ENCODE measurements around the gene UBA1. TPM values are rescaled to one million over a fixed set of nuclear protein-coding genes. Genes with fewer than 3 reads are reported as not detected.

The UBA1 gene
- total and polyA plus RNA-seq, 2 of the 13 experiments (the other 11 are each of a cell fraction or from before 2014, with no cell fraction given): 93.3 to 129 TPM

DNA sequence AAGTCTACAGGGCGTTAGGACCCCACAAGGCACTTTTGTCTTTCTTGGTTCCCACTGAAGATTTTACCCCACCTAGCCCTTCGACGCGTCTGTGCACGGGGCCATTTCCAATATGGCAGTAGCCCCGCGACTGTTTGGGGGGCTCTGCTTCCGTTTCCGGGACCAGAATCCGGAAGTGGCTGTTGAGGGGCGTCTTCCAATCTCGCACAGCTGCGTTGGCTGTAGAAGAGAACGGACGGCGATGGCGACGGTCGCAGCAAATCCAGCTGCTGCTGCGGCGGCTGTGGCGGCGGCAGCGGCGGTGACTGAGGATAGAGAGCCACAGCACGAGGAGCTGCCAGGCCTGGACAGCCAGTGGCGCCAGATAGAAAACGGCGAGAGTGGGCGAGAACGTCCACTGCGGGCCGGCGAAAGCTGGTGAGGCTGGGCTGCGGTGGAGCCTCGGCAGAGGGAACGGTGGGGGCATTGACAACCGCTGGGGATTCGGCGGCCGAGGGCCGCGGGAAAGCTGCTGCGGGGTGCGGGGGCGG, 39.2 kb downstream of the UBA1 start, which contains the start of gene USP11 (continued):
- TF ChIP-seq, protein P1, sequence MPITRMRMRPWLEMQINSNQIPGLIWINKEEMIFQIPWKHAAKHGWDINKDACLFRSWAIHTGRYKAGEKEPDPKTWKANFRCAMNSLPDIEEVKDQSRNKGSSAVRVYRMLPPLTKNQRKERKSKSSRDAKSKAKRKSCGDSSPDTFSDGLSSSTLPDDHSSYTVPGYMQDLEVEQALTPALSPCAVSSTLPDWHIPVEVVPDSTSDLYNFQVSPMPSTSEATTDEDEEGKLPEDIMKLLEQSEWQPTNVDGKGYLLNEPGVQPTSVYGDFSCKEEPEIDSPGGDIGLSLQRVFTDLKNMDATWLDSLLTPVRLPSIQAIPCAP (CRISPR knock-in tag; IDR thresholded peaks at IDR 0.05; ENCODE audit: low read depth): no peak
- TF ChIP-seq, protein P2, sequence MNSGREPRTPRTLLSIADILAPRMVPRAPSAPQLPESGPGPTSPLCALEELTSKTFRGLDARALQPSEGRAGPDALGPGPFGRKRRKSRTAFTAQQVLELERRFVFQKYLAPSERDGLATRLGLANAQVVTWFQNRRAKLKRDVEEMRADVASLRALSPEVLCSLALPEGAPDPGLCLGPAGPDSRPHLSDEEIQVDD (CRISPR knock-in tag; IDR thresholded peaks at IDR 0.05; ENCODE audit: borderline replicate concordance): no peak
- TF ChIP-seq ZNF652 (CRISPR knock-in tag; IDR thresholded peaks at IDR 0.05; ENCODE audit: borderline replicate concordance, low read depth) (no peak), GABPB1 (CRISPR knock-in tag; IDR thresholded peaks at IDR 0.05) (peak; percentile 91), DR1 (CRISPR knock-in tag; IDR thresholded peaks at IDR 0.05) (no peak), ZNF777 (CRISPR knock-in tag; IDR thresholded peaks at IDR 0.05) (peak; percentile 40; the same call in 1 of the 2 replicates), ZNF746 (CRISPR knock-in tag; IDR thresholded peaks at IDR 0.05) (no peak), NONO (IDR thresholded peaks at IDR 0.05) (no peak), NONO (CRISPR knock-in tag; conservative IDR thresholded peaks at IDR 0.05) (0 out of 2 replicates have a peak, but pooled peaks have one; percentile 28), POLR2AphosphoS5 (IDR thresholded peaks at IDR 0.05; ENCODE audit: low read depth, low read length) (peak; percentile 77), SNAPC2 (CRISPR knock-in tag; IDR thresholded peaks at IDR 0.05) (no peak), ZNF724P (CRISPR knock-in tag; IDR thresholded peaks at IDR 0.05; ENCODE audit: borderline replicate concordance) (no peak), SIN3A (IDR thresholded peaks at IDR 0.05; ENCODE audit: borderline replicate concordance, low read depth, low read length) (peak; percentile 36; the same call in 1 of the 2 replicates), DZIP1 (CRISPR knock-in tag; IDR thresholded peaks at IDR 0.05) (no peak), TRIM22 (IDR thresholded peaks at IDR 0.05) (no peak), PHF21A (CRISPR knock-in tag; IDR thresholded peaks at IDR 0.05) (peak; percentile 50; the same call in 1 of the 2 replicates), RFXAP (CRISPR knock-in tag; IDR thresholded peaks at IDR 0.05; ENCODE audit: borderline replicate concordance) (peak; percentile 38; the same call in 1 of the 2 replicates), NR2F1 (CRISPR knock-in tag; IDR thresholded peaks at IDR 0.05) (no peak), ESRRA (CRISPR knock-in tag; IDR thresholded peaks at IDR 0.05; ENCODE audit: low read depth) (no peak), ETV5 (CRISPR knock-in tag; IDR thresholded peaks at IDR 0.05; ENCODE audit: borderline replicate concordance) (peak; percentile 69; the same call in 1 of the 2 replicates), ZBTB2 (CRISPR knock-in tag; IDR thresholded peaks at IDR 0.05; ENCODE audit: low read depth) (no peak)
- TF ChIP-seq, protein P3, sequence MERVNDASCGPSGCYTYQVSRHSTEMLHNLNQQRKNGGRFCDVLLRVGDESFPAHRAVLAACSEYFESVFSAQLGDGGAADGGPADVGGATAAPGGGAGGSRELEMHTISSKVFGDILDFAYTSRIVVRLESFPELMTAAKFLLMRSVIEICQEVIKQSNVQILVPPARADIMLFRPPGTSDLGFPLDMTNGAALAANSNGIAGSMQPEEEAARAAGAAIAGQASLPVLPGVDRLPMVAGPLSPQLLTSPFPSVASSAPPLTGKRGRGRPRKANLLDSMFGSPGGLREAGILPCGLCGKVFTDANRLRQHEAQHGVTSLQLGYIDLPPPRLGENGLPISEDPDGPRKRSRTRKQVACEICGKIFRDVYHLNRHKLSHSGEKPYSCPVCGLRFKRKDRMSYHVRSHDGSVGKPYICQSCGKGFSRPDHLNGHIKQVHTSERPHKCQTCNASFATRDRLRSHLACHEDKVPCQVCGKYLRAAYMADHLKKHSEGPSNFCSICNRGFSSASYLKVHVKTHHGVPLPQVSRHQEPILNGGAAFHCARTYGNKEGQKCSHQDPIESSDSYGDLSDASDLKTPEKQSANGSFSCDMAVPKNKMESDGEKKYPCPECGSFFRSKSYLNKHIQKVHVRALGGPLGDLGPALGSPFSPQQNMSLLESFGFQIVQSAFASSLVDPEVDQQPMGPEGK (CRISPR knock-in tag; IDR thresholded peaks at IDR 0.05): 0 out of 2 replicates have a peak, but pooled peaks have one; percentile 29
